HCT116 (cell line): Measurements from ENCODE around the gene MAGI3. TPM values are rescaled to one million over a fixed set of nuclear protein-coding genes. Genes with fewer than 3 reads are reported as not detected.
"Not testable (repeated sequence)": the region's sequence is repeated elsewhere in the genome, so short reads cannot be mapped to it uniquely, and the experiment has no call there.

Source experiments
- ATAC-seq: fragments of 200-7000 bp; cut with Tn5 transposase; 2 replicates; pipeline ENCODE4 v1.9.1; 2020; ENCODE audit warnings: mild to moderate bottlenecking, moderate library complexity
- BruUV-seq: library from RNA; stranded (reverse); fragments of 400-500 nt; replicated peaks from 2 replicates; lab custom pipeline; 2021; lab: Mats Ljungman, UMichigan
- CTCF ChIA-PET: fragments of 300-600 bp; sonication (Branson Sonifier 250); formaldehyde crosslinking; loops from one replicate; lab custom pipeline; 2021; ENCODE audit warnings: antibody characterized with exemption; lab: Charles Lee
- POLR2A ChIA-PET: fragments of 300-600, 350-600 bp; sonication (Branson Sonifier 250); formaldehyde crosslinking; loops from one replicate; lab custom pipeline; 2021; ENCODE audit warnings: antibody characterized with exemption; lab: Charles Lee
- RAD21 ChIA-PET, 2 experiments: fragments of 300-600 bp; sonication (Branson Sonifier 250); formaldehyde crosslinking; loops; one replicate each; lab custom pipeline; 2023; ENCODE audit warnings: low total read pairs in 2 of 2; ENCODE audit not compliant: uncharacterized antibody in 2 of 2, unreplicated experiment in 2 of 2, low non-redundant PET in 1 of 2; lab: Charles Lee
- DNase-seq: peaks from one replicate; pipeline ENCODE4 v3.0.0-alpha.2; 2010; ENCODE audit warnings: low read depth, low spot score
- H2AFZ ChIP-seq: fragments of 200-600 bp; shearing (Covaris generic), sonication (generic); 2 replicates; pipeline ENCODE4 v1.6.1; 2017; ENCODE audit warnings: low read depth, mixed run types, mixed read lengths, antibody characterized with exemption, low read length; ENCODE audit not compliant: poor library complexity, severe bottlenecking
- H3K27ac ChIP-seq: 2 replicates; pipeline ENCODE4 v1.5.1; 2012; ENCODE audit warnings: low read depth, low read length
- H3K27me3 ChIP-seq: fragments of 200-600 bp; sonication (generic); 2 replicates; pipeline ENCODE4 v1.6.1; 2016; ENCODE audit warnings: mixed run types, low read length, mixed read lengths; ENCODE audit not compliant: insufficient read depth
- H3K36me3 ChIP-seq, 2 experiments: fragments of 200-500 bp in 1 of 2; fragments of 200-600 bp in 1 of 2; sonication (Bioruptor generic) in 1 of 2; sonication (generic) in 1 of 2; 2 replicates each; pipeline versions ENCODE4 v1.5.1 to v1.6.1; 2014 to 2016; ENCODE audit warnings: low read length in 2 of 2, inconsistent platforms in 1 of 2, mixed read lengths in 1 of 2, mixed run types in 1 of 2; ENCODE audit not compliant: insufficient read depth in 2 of 2, control insufficient read depth in 1 of 2
- H3K4me1 ChIP-seq, 2 experiments: fragments of 200-600 bp in 1 of 2; sonication (generic) in 1 of 2; 2 replicates each; pipeline versions ENCODE4 v1.5.1 to v1.6.1; 2012 to 2017; ENCODE audit warnings: low read length in 2 of 2, inconsistent platforms in 1 of 2, mild to moderate bottlenecking in 1 of 2, mixed read lengths in 1 of 2, mixed run types in 1 of 2, moderate library complexity in 1 of 2; ENCODE audit not compliant: insufficient read depth in 2 of 2, control insufficient read depth in 1 of 2
- H3K4me2 ChIP-seq: fragments of 200-600 bp; sonication (generic); 2 replicates; pipeline ENCODE4 v1.6.1; 2017; ENCODE audit warnings: mixed run types, low read length, mixed read lengths
- H3K4me3 ChIP-seq, 2 experiments: fragments of 200-600 bp in 1 of 2; sonication (generic) in 1 of 2; replicated peaks in 1 of 2; 2 replicates each; pipeline ENCODE4 v1.5.1; 2011 to 2016; ENCODE audit warnings: low read length in 2 of 2, control low read depth in 1 of 2, low read depth in 1 of 2, mild to moderate bottlenecking in 1 of 2, mixed read lengths in 1 of 2, mixed run types in 1 of 2
- H3K79me2 ChIP-seq: fragments of 200-600 bp; sonication (generic); 2 replicates; pipeline ENCODE4 v1.6.1; 2017; ENCODE audit warnings: mild to moderate bottlenecking, mixed run types, low read length, moderate library complexity, mixed read lengths; ENCODE audit not compliant: insufficient read depth
- H3K9ac ChIP-seq: fragments of 200-600 bp; sonication (generic); 2 replicates; pipeline ENCODE4 v1.6.1; 2016; ENCODE audit warnings: low read length, mixed read lengths
- H3K9me2 ChIP-seq: fragments of 200-600 bp; sonication (generic), shearing (Covaris generic); 2 replicates; pipeline ENCODE4 v1.6.1; 2017; ENCODE audit warnings: mixed run types, mild to moderate bottlenecking, moderate library complexity; ENCODE audit not compliant: insufficient read depth
- H3K9me3 ChIP-seq, 2 experiments: fragments of 200-500 bp in 1 of 2; fragments of 200-600 bp in 1 of 2; sonication (Bioruptor generic) in 1 of 2; sonication (generic) in 1 of 2; 2 replicates each; pipeline ENCODE4 v1.6.1; 2014 to 2017; ENCODE audit warnings: low read length in 2 of 2, mixed read lengths in 2 of 2, inconsistent platforms in 1 of 2, low read depth in 1 of 2, mild to moderate bottlenecking in 1 of 2, mixed run types in 1 of 2, moderate library complexity in 1 of 2; ENCODE audit not compliant: control insufficient read depth in 1 of 2, insufficient read depth in 1 of 2
- H4K20me1 ChIP-seq: fragments of 200-600 bp; sonication (generic), shearing (Covaris generic); 2 replicates; pipeline ENCODE4 v1.6.1; 2017; ENCODE audit warnings: mixed run types, mild to moderate bottlenecking, moderate library complexity; ENCODE audit not compliant: insufficient read depth
- CBX3 ChIP-seq: IDR thresholded peaks from 2 replicates; pipeline ENCODE4 v1.6.1; 2012; ENCODE audit warnings: low read depth
- EGR1 ChIP-seq: IDR thresholded peaks from 2 replicates; pipeline ENCODE4 v1.6.1; 2012; ENCODE audit warnings: low read depth
- EZH2 ChIP-seq: fragments of 200-600 bp; sonication (generic); IDR thresholded peaks from 2 replicates; pipeline ENCODE4 v1.6.1; 2017; ENCODE audit warnings: antibody characterized with exemption, mixed run types
- EZH2phosphoT487 ChIP-seq: fragments of 200-600 bp; IDR thresholded peaks from 2 replicates; pipeline ENCODE4 v1.6.1; 2018; ENCODE audit warnings: antibody characterized with exemption, borderline replicate concordance
- FOSL1 ChIP-seq: IDR thresholded peaks from 2 replicates; pipeline ENCODE4 v1.6.1; 2012; ENCODE audit warnings: low read depth
- RAD21 ChIP-seq: IDR thresholded peaks from 2 replicates; pipeline ENCODE4 v1.6.1; 2012; ENCODE audit warnings: low read depth, mild to moderate bottlenecking
- SIN3A ChIP-seq: IDR thresholded peaks from 2 replicates; pipeline ENCODE4 v1.6.1; 2012; ENCODE audit warnings: low read depth
- ZFX ChIP-seq: fragments of 450-650 bp; IDR thresholded peaks from 2 replicates; pipeline ENCODE4 v1.6.1; 2017
- intact Hi-C: fragments of 100-400 bp; cut with micrococcal nuclease; formaldehyde crosslinking; loops from 2 replicates; pipeline ENCODE4 v1.10.0; 2022
- total RNA-seq: library from RNA; stranded (reverse); gene quantifications from one replicate; pipeline ENCODE4 v1.2.1, GENCODE V29; 2021; ENCODE audit not compliant: unreplicated experiment
- TF ChIP-seq, protein P1 (sequence below): IDR thresholded peaks from 2 replicates; pipeline ENCODE4 v1.6.1; 2012; ENCODE audit warnings: low read depth
- TF ChIP-seq, protein P2 (sequence below): IDR thresholded peaks from 2 replicates; pipeline ENCODE4 v1.6.1; 2012
- TF ChIP-seq, protein P3 (sequence below): IDR thresholded peaks from 2 replicates; pipeline ENCODE4 v1.6.1; 2011; ENCODE audit warnings: mild to moderate bottlenecking, low read length, moderate library complexity; ENCODE audit not compliant: insufficient replicate concordance; ENCODE audit errors: extremely low read depth

MAGI3 gene
- total RNA-seq, 1 experiment from 2014 or later: 11.8 TPM

DNA sequence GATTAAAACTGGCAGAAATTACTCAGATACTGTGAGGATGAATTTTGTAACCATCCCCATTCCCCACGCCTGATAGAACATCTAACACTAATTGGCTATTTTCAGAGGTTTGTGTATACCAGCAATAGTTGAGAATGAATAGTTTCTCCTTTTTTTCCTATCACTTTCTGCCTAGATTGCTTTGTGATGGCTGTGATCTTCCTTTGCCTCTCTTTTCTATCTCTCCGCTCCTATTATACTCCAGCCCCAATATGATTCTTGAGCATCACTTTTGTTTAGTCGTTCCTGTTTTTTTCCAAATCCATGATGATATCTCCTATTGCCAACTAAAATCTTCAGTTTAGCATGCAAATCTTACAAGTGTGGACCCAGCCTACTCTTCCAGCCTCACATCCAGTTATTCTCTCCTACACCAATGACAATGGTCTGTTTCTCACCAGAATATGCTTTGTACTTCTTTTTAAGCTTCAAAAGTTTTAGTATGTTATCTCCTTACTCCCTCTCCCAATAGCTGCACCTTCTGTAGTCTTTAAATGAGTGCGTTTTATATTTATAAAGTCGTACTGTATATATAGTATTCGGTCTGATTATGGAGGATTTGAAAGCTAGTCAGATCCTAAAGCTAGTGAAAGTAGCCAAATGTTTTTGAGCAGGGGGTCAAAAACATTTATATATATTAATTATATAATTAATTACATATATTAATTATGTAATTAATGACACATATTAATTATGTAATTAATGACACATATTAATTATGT, 25.2 kb downstream of the MAGI3 start:
- ChIA-PET POLR2A (no interaction called here), RAD21 (no interaction called here), CTCF (no interaction called here)
- no peak overlapping the region for H2AFZ ChIP-seq
- DNase-seq: no peak
- H3K4me1 ChIP-seq: no peaks in the 10 kb centered on the region
- H3K27me3 ChIP-seq: no peaks in the 10 kb centered on the region
- H3K27ac ChIP-seq: no peak overlapping the region
- no peaks in the 10 kb centered on the region for H3K9me2 ChIP-seq
- no peaks in the 10 kb centered on the region for H3K36me3 ChIP-seq
- no peaks in the 10 kb centered on the region for H3K9me3 ChIP-seq
- peaks cover 3% of the 10 kb centered on the region; the same call in 1 of the 2 replicates for H4K20me1 ChIP-seq
- BruUV-seq: no TSS peak
- H3K9ac ChIP-seq: no peak overlapping the region
- ATAC-seq: no peak
- TF ChIP-seq, protein P1, sequence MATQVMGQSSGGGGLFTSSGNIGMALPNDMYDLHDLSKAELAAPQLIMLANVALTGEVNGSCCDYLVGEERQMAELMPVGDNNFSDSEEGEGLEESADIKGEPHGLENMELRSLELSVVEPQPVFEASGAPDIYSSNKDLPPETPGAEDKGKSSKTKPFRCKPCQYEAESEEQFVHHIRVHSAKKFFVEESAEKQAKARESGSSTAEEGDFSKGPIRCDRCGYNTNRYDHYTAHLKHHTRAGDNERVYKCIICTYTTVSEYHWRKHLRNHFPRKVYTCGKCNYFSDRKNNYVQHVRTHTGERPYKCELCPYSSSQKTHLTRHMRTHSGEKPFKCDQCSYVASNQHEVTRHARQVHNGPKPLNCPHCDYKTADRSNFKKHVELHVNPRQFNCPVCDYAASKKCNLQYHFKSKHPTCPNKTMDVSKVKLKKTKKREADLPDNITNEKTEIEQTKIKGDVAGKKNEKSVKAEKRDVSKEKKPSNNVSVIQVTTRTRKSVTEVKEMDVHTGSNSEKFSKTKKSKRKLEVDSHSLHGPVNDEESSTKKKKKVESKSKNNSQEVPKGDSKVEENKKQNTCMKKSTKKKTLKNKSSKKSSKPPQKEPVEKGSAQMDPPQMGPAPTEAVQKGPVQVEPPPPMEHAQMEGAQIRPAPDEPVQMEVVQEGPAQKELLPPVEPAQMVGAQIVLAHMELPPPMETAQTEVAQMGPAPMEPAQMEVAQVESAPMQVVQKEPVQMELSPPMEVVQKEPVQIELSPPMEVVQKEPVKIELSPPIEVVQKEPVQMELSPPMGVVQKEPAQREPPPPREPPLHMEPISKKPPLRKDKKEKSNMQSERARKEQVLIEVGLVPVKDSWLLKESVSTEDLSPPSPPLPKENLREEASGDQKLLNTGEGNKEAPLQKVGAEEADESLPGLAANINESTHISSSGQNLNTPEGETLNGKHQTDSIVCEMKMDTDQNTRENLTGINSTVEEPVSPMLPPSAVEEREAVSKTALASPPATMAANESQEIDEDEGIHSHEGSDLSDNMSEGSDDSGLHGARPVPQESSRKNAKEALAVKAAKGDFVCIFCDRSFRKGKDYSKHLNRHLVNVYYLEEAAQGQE: no peak
- TF ChIP-seq EZH2: no peak
- no peak for TF ChIP-seq RAD21
- TF ChIP-seq CBX3: no peak
- TF ChIP-seq, protein P2, sequence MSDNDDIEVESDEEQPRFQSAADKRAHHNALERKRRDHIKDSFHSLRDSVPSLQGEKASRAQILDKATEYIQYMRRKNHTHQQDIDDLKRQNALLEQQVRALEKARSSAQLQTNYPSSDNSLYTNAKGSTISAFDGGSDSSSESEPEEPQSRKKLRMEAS: no peak
- TF ChIP-seq, protein P3, sequence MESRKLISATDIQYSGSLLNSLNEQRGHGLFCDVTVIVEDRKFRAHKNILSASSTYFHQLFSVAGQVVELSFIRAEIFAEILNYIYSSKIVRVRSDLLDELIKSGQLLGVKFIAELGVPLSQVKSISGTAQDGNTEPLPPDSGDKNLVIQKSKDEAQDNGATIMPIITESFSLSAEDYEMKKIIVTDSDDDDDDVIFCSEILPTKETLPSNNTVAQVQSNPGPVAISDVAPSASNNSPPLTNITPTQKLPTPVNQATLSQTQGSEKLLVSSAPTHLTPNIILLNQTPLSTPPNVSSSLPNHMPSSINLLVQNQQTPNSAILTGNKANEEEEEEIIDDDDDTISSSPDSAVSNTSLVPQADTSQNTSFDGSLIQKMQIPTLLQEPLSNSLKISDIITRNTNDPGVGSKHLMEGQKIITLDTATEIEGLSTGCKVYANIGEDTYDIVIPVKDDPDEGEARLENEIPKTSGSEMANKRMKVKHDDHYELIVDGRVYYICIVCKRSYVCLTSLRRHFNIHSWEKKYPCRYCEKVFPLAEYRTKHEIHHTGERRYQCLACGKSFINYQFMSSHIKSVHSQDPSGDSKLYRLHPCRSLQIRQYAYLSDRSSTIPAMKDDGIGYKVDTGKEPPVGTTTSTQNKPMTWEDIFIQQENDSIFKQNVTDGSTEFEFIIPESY: no peak
- TF ChIP-seq ZFX: no peak
- TF ChIP-seq EZH2phosphoT487: no peak
- no peak for TF ChIP-seq SIN3A
- no peak for TF ChIP-seq FOSL1
- TF ChIP-seq EGR1: no peak
- intact Hi-C loops: no loop called here
- H3K4me2 ChIP-seq: no peak overlapping the region
- H3K4me3 ChIP-seq: no peak overlapping the region
- H3K79me2 ChIP-seq: peaks cover 7% of the 10 kb centered on the region; the same call in 1 of the 2 replicates

DNA sequence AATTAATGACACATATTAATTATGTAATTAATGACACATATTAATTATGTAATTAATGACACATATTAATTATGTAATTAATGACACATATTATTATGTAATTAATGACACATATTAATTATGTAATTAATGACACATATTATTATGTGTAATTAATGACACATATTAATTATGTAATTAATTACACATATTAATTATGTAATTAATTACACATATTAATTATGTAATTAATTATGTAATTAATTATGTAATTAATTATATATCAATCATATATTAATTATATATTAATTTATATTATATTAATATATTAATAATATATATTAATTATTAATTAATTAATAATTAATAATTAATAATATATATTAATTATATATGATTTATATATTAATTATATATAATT, 25.8 kb downstream of the MAGI3 start:
- H4K20me1 ChIP-seq, H3K9me3 ChIP-seq, ATAC-seq, H3K79me2 ChIP-seq, BruUV-seq, H3K4me2 ChIP-seq, intact Hi-C loops, H3K9ac ChIP-seq, POLR2A ChIA-PET, RAD21 ChIA-PET, DNase-seq, H3K4me1 ChIP-seq, H3K9me2 ChIP-seq, H3K27me3 ChIP-seq, CTCF ChIA-PET, H3K4me3 ChIP-seq, H3K36me3 ChIP-seq, H2AFZ ChIP-seq, H3K27ac ChIP-seq: not testable (repeated sequence)
